Activated CD4-positive, alpha-beta memory T cell treated with anti-CD3 and anti-CD28 coated beads for 36 hours (primary cell): ENCODE data around the gene SRY. TPM values are rescaled to one million over a fixed set of nuclear protein-coding genes. Genes with fewer than 3 reads are reported as not detected.
"Not testable (repeated sequence)": the region's sequence is repeated elsewhere in the genome, so short reads cannot be mapped to it uniquely, and the experiment has no call there.

ENCODE experiments used
- CTCF ChIA-PET: fragments of 350-600 bp; sonication (Branson Sonifier 250); formaldehyde crosslinking; loops from one replicate; lab custom pipeline; 2021; ENCODE audit warnings: antibody characterized with exemption, inconsistent platforms; lab: Charles Lee
- POLR2A ChIA-PET: fragments of 350-600 bp; sonication (Branson Sonifier 250); formaldehyde crosslinking; loops from one replicate; lab custom pipeline; 2021; ENCODE audit warnings: antibody characterized with exemption; lab: Charles Lee
- DNase-seq: peaks from one replicate; pipeline ENCODE4 v3.0.0-alpha.2; 2020
- H3K27ac Mint-ChIP-seq: one replicate; pipeline ENCODE4 v1.8.0; 2021; ENCODE audit warnings: mixed read lengths
- H3K27me3 Mint-ChIP-seq: one replicate; pipeline ENCODE4 v1.8.0; 2021; ENCODE audit warnings: mixed read lengths
- H3K36me3 Mint-ChIP-seq: one replicate; pipeline ENCODE4 v1.8.0; 2021; ENCODE audit warnings: mixed read lengths
- H3K4me1 Mint-ChIP-seq: one replicate; pipeline ENCODE4 v1.8.0; 2021; ENCODE audit warnings: low read depth, mixed read lengths
- H3K4me3 Mint-ChIP-seq: one replicate; pipeline ENCODE4 v1.8.0; 2021; ENCODE audit warnings: mild to moderate bottlenecking, mixed read lengths
- H3K9me3 Mint-ChIP-seq: one replicate; pipeline ENCODE4 v1.8.0; 2021; ENCODE audit warnings: mixed read lengths
- intact Hi-C: fragments of 100-400 bp; cut with micrococcal nuclease; formaldehyde crosslinking; loops from one replicate; pipeline ENCODE4 v1.15.1; 2023
- total RNA-seq, 2 experiments: library from RNA; stranded (reverse); gene quantifications; one replicate each; pipeline ENCODE4 v1.2.3, GENCODE V29; 2021

Gene SRY
- not detected for total RNA-seq

DNA sequence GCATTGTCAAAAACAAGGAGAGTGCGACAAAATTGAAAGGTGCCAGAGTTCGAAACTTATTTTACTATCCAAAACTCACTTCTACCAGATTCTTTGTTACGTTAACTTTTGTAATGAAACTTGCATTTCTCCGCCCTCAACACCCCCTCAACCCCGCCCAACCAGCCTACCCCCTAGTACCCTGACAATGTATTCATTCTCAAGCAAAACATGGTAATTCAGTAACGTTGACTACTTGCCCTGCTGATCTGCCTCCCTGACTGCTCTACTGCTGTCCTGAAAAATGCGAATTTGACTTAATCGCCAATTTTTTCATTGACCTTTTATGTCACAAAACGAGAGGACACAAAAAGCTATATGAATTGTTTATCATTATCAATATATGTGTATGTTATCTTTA, at the start of gene SRY:
Gene SRY, minus strand, starts transcription at position 83 of the 400 bp plus-strand sequence. Its CDS starts 79 bp downstream, at position 4.
- Mint-ChIP-seq H3K4me1 (peaks cover 4% of the 10 kb centered on the region), H3K36me3 (no peaks in the 10 kb centered on the region), H3K27ac (no peak within 1 kb of the TSS), H3K27me3 (peaks cover 29% of the 10 kb centered on the region), H3K4me3 (peak within 1 kb of the TSS; percentile 32), H3K9me3 (no peaks in the 10 kb centered on the region)
- POLR2A ChIA-PET, result no interaction called here
- CTCF ChIA-PET, result no interaction called here
- DNase-seq, result no peak
- intact Hi-C loops, result no loop called here

DNA sequence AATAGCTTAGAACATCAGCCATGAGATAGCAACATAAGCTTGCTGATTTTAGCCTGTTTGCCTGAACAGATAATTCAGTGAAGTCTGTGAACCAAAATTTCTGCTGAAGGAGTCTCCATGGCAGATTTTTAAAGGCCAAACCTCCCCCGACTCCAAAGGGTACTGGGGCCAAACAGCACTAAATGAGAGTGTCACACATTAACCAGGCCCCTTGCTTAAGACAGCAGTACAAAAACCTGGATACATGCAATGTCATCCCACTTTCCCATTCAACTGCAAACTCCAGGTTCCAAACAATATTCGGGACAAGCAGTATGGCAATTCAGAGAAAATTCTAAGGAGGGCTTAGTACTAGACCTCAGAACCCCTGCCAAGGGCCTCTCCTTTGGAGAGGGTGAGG, 49.6 kb upstream of the SRY start:
- POLR2A ChIA-PET, result no interaction called here
- Mint-ChIP-seq H3K9me3 (no peaks in the 10 kb centered on the region), H3K27me3 (peaks cover 8% of the 10 kb centered on the region), H3K36me3 (peaks cover 2% of the 10 kb centered on the region), H3K4me1 (peaks cover 2% of the 10 kb centered on the region), H3K4me3 (no peak overlapping the region), H3K27ac (no peak overlapping the region)
- DNase-seq, result no peak
- CTCF ChIA-PET, result no interaction called here
- intact Hi-C loops, result no loop called here

- Mint-ChIP-seq H3K4me3 (no peak overlapping the region), H3K27ac (no peak overlapping the region), H3K27me3 (peaks cover 19% of the 10 kb centered on the region), H3K9me3 (no peaks in the 10 kb centered on the region), H3K4me1 (no peaks in the 10 kb centered on the region), H3K36me3 (no peaks in the 10 kb centered on the region)
- POLR2A ChIA-PET, result no interaction called here
- DNase-seq, result no peak
- CTCF ChIA-PET, result no interaction called here
- intact Hi-C loops, result no loop called here
Measured at GRCh38 chrY:2835230-2835629, 47.7 kb upstream of the SRY start.

DNA sequence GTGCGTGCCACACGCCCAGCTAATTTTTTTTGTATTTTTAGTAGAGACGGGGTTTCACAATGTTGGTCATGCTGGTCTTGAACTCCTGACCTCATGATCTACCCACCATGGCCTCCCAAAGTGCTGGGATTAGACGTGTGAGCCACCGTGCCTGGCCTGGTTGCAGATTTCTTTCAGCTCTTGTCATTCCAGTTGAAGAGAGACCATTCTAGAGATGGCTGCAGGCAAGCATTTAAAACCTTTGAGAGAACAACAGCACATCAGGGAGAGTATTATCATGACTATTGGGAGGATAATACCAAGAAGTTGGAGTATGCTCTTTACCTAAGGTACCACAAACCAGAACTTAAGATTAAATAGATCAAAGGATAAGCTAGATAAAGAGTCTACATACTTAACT, 41.0 kb upstream of the SRY start:
- CTCF ChIA-PET, result no interaction called here

GRCh38 chrY:2824471-2824870, 37.0 kb upstream of the SRY start:
- intact Hi-C loops, result no loop called here
- H3K36me3 Mint-ChIP-seq, result no peaks in the 10 kb centered on the region
- no peak for DNase-seq
- H3K4me1 Mint-ChIP-seq, result no peaks in the 10 kb centered on the region
- ChIA-PET CTCF (no interaction called here), POLR2A (no interaction called here)
- H3K27me3 Mint-ChIP-seq, result peaks cover 1% of the 10 kb centered on the region
- H3K27ac Mint-ChIP-seq, result no peak overlapping the region
- no peaks in the 10 kb centered on the region for H3K9me3 Mint-ChIP-seq
- H3K4me3 Mint-ChIP-seq, result no peak overlapping the region

More for the DNA sequence above, 41.0 kb upstream of the SRY start:
- intact Hi-C loops, result no loop called here
- H3K27me3 Mint-ChIP-seq, result peaks cover 14% of the 10 kb centered on the region
- H3K27ac Mint-ChIP-seq, result no peak overlapping the region
- no peaks in the 10 kb centered on the region for H3K36me3 Mint-ChIP-seq
- H3K4me3 Mint-ChIP-seq, result no peak overlapping the region
- no peaks in the 10 kb centered on the region for H3K4me1 Mint-ChIP-seq
- no peak for DNase-seq
- POLR2A ChIA-PET, result no interaction called here
- H3K9me3 Mint-ChIP-seq, result no peaks in the 10 kb centered on the region

GRCh38 chrY:2817146-2817896, 29.8 kb upstream of the SRY start:
- intact Hi-C loops, H3K27me3 Mint-ChIP-seq: not testable (repeated sequence)

DNA sequence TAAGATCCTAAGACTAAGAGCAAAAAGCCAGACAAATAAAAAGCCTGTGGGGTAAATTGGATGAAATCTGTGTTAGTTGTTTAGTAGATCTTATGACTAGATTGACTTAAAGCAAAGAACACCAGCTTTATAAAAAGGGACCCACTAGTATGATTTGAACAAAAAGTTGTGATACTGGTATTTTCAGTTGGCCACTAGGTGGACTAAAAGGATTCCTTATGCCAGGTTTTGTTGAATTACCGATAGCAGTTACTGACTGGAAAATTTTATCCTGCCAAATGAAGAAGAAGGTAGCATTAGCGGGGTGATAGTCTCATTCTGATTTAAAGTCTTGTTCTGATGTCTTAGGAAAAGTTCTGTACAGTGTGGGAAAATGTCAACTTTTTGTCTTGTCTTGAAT, 12.8 kb upstream of the SRY start:
- intact Hi-C loops, result no loop called here
- ChIA-PET POLR2A (no interaction called here), CTCF (interaction anchor here (0.7 kb wide), 1 partner anchor 38 kb away, joined by 3 read pairs; no protein-coding TSS in a partner anchor)
- no peak overlapping the region for H3K4me3 Mint-ChIP-seq
- H3K9me3 Mint-ChIP-seq, result no peaks in the 10 kb centered on the region
- H3K27ac Mint-ChIP-seq, result no peak overlapping the region
- no peak for DNase-seq
- peaks cover 3% of the 10 kb centered on the region for H3K27me3 Mint-ChIP-seq
- H3K4me1 Mint-ChIP-seq, result peaks cover 4% of the 10 kb centered on the region
- no peaks in the 10 kb centered on the region for H3K36me3 Mint-ChIP-seq

More at GRCh38 chrY:2817146-2817896, 29.8 kb upstream of the SRY start:
- H3K27ac Mint-ChIP-seq, H3K4me1 Mint-ChIP-seq, CTCF ChIA-PET, H3K36me3 Mint-ChIP-seq, DNase-seq, H3K4me3 Mint-ChIP-seq, H3K9me3 Mint-ChIP-seq, POLR2A ChIA-PET: not testable (repeated sequence)

- DNase-seq, result no peak
- no peak overlapping the region for H3K4me3 Mint-ChIP-seq
- peaks cover 4% of the 10 kb centered on the region for H3K4me1 Mint-ChIP-seq
- CTCF ChIA-PET, result no interaction called here
- peaks cover 4% of the 10 kb centered on the region for H3K27me3 Mint-ChIP-seq
- no peaks in the 10 kb centered on the region for H3K9me3 Mint-ChIP-seq
- intact Hi-C loops, result no loop called here
- POLR2A ChIA-PET, result no interaction called here
- no peaks in the 10 kb centered on the region for H3K36me3 Mint-ChIP-seq
- H3K27ac Mint-ChIP-seq, result no peak overlapping the region
Measured at GRCh38 chrY:2797991-2798390, 10.5 kb upstream of the SRY start.

DNA sequence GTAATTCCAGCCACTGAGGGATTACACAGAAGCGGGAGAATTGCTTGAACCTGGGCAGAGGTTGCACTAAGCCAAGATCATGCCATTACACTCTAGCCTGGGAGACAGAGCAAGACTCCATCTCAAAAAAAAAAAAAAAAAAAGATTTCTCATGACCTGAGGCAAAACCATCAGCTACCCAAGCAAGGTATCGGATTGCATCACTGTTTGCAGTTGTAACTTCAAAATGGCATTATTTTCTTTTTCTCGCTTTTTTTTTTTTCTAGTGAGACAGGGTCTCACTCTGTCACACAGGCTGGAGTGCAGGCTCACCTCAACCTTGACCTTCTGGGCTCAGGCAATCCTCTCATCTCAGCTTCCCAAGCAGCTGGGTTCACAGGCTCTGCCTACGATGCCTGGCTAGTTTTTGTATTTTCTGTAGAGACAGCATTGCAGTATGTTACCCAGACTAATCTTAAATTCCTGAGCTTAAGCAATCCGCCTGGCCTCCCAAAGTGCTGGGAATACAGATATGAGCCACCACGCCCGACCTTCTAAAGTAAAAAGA, 9.6 kb upstream of the SRY start:
- POLR2A ChIA-PET, result no interaction called here
- no peak overlapping the region for H3K4me3 Mint-ChIP-seq
- no peaks in the 10 kb centered on the region for H3K36me3 Mint-ChIP-seq
- intact Hi-C loops, result no loop called here
- H3K4me1 Mint-ChIP-seq, result no peaks in the 10 kb centered on the region
- DNase-seq, result no peak
- H3K27ac Mint-ChIP-seq, result no peak overlapping the region
- H3K9me3 Mint-ChIP-seq, result no peaks in the 10 kb centered on the region
- H3K27me3 Mint-ChIP-seq, result peaks cover 4% of the 10 kb centered on the region
- CTCF ChIA-PET, result no interaction called here

- Mint-ChIP-seq H3K4me1 (peaks cover 4% of the 10 kb centered on the region), H3K9me3 (no peaks in the 10 kb centered on the region), H3K4me3 (no peak overlapping the region), H3K36me3 (no peaks in the 10 kb centered on the region), H3K27me3 (peaks cover 29% of the 10 kb centered on the region), H3K27ac (no peak overlapping the region)
- ChIA-PET POLR2A (no interaction called here), CTCF (no interaction called here)
- intact Hi-C loops, result no loop called here
- no peak for DNase-seq
Measured at GRCh38 chrY:2789756-2790155, 2.3 kb upstream of the SRY start.

DNA sequence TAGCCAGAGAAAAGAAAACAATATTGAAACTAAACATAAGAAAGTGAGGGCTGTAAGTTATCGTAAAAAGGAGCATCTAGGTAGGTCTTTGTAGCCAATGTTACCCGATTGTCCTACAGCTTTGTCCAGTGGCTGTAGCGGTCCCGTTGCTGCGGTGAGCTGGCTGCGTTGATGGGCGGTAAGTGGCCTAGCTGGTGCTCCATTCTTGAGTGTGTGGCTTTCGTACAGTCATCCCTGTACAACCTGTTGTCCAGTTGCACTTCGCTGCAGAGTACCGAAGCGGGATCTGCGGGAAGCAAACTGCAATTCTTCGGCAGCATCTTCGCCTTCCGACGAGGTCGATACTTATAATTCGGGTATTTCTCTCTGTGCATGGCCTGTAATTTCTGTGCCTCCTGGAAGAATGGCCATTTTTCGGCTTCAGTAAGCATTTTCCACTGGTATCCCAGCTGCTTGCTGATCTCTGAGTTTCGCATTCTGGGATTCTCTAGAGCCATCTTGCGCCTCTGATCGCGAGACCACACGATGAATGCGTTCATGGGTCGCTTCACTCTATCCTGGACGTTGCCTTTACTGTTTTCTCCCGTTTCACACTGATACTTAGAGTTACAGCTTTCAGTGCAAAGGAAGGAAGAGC, 488 bp downstream of the SRY start:
- ChIA-PET CTCF (no interaction called here), POLR2A (no interaction called here)
- H3K4me3 Mint-ChIP-seq, result peak overlapping the region; percentile 32
- no peak for DNase-seq
- H3K9me3 Mint-ChIP-seq, result no peaks in the 10 kb centered on the region
- H3K4me1 Mint-ChIP-seq, result peaks cover 4% of the 10 kb centered on the region
- no peak overlapping the region for H3K27ac Mint-ChIP-seq
- H3K27me3 Mint-ChIP-seq, result peaks cover 29% of the 10 kb centered on the region
- no peaks in the 10 kb centered on the region for H3K36me3 Mint-ChIP-seq
- intact Hi-C loops, result no loop called here
